Testis (tissue), 5 donors: ENCODE data around the gene POLR2B. TPM values are rescaled to one million over a fixed set of nuclear protein-coding genes. Genes with fewer than 3 reads are reported as not detected.
"Not testable (repeated sequence)": the region's sequence is repeated elsewhere in the genome, so short reads cannot be mapped to it uniquely, and the experiment has no call there.

ENCODE experiments used
- DNase-seq: peaks from one replicate; pipeline ENCODE4 v3.0.0-alpha.2; 2019
- H3K27ac ChIP-seq, 2 donors: fragments of 200-600 bp; sonication (generic); one replicate each; pipeline ENCODE4 v1.5.1; 2019
- H3K27me3 ChIP-seq: fragments of 200-600 bp; sonication (generic); one replicate; pipeline ENCODE4 v1.5.1; 2019
- H3K36me3 ChIP-seq: fragments of 200-600 bp; sonication (generic); one replicate; pipeline ENCODE4 v1.5.1; 2017; ENCODE audit warnings: low read depth; ENCODE audit errors: missing control alignments
- H3K4me1 ChIP-seq: fragments of 200-600 bp; sonication (generic); one replicate; pipeline ENCODE4 v1.5.1; 2019
- H3K4me3 ChIP-seq, 2 donors: fragments of 200-600 bp; sonication (generic); one replicate each; pipeline ENCODE4 v1.5.1; 2017 to 2019
- H3K9me3 ChIP-seq: fragments of 200-600 bp; sonication (generic); one replicate; pipeline ENCODE4 v1.5.1; 2017
- CTCF ChIP-seq, 3 experiments: fragments of 450-650 bp in 2 of 3; fragments of 200-600 bp in 1 of 3; sonication (generic) in 1 of 3; IDR thresholded peaks; one replicate each; pipeline ENCODE4 v1.5.1; 2016 to 2019; ENCODE audit warnings: antibody characterized with exemption in 3 of 3, mild to moderate bottlenecking in 2 of 3, moderate library complexity in 1 of 3
- POLR2A ChIP-seq: fragments of 450-650 bp; IDR thresholded peaks from one replicate; pipeline ENCODE4 v1.6.1; 2017; ENCODE audit warnings: antibody characterized with exemption, mild to moderate bottlenecking, moderate library complexity
- WGBS, 2 donors: methylation state at CpG; one replicate each; pipeline ENCODE4 v1.1.5; 2018; 5-methylcytosine and 5-hydroxymethylcytosine counted together
- intact Hi-C: fragments of 100-400 bp; cut with DNase I; formaldehyde crosslinking; loops from one replicate; pipeline ENCODE4 v1.15.1; 2023; ENCODE audit warnings: low total_unique reads
- long read RNA-seq, 2 donors: transcript quantifications; one replicate each; lab custom pipeline, GENCODE V29; 2026
- polyA plus RNA-seq: library from polyadenylated mRNA; stranded (reverse); fragments of 350-450 nt; fragmentation: Illumina TruSeq; extraction: RNeasy Lipid Tissue Mini Kit (QIAGEN cat#74804); gene quantifications from one replicate; pipeline ENCODE4 v1.2.3, GENCODE V29; 2014; ENCODE audit warnings: low read depth, low replicate concordance; ENCODE audit not compliant: insufficient read depth
- total RNA-seq, 2 donors: library from RNA; depleted of rRNA; stranded (reverse); fragments of >200 nt; gene quantifications; one replicate each; pipeline ENCODE4 v1.2.3, GENCODE V29; 2016

Gene POLR2B
- total RNA-seq (100 to 1,000 TPM in 1 of 2 donors, 10 to 100 TPM in 1; 81.8 to 104 TPM), polyA plus RNA-seq (81.8 TPM)
- long read RNA-seq, donor 1, transcript POLR2B-201 (25 exons, 3,748 nt) = major isoform, 17 of 1,950 reads
- long read RNA-seq, donor 1, partial matches to known transcripts = 1,813 of 1,950 reads
- long read RNA-seq, donor 1, other reads (novel, unspliced or antisense) = 119 of 1,950 reads
- long read RNA-seq, donor 2, partial matches to known transcripts = 5 of 8 reads
- long read RNA-seq, donor 2, other reads (novel, unspliced or antisense) = 0 of 8 reads

GRCh38 chr4:56978750-56979303 lies at the start of gene POLR2B:
Gene POLR2B (plus strand): TSS chr4:56978896. CDS start chr4:56978986, 90 bp downstream.
- intact Hi-C loops = loop anchor here (5.0 kb wide), 1 partner anchor 72 kb away; the partner anchor contains the start of gene REST
- H3K4me1 ChIP-seq = peaks cover 16% of the 10 kb centered on the region
- 0 to 1% methylated on average over 35 to 37 of the region's 37 CpGs for WGBS, 2 donors
- peak within 1 kb of the TSS; percentile 92 to 97 for H3K4me3 ChIP-seq
- TF ChIP-seq CTCF (IDR thresholded peaks at IDR 0.05) (no peak), POLR2A (peak; percentile 34)
- H3K36me3 ChIP-seq = no peaks in the 10 kb centered on the region
- H3K27ac ChIP-seq = peak within 1 kb of the TSS; percentile 73 to 93
- H3K27me3 ChIP-seq = no peaks in the 10 kb centered on the region
- H3K9me3 ChIP-seq = no peaks in the 10 kb centered on the region
- peak; percentile 97 for DNase-seq

GRCh38 chr4:56930638-56931037 lies 48.1 kb upstream of the POLR2B start:
- DNase-seq = no peak
- no peaks in the 10 kb centered on the region for H3K36me3 ChIP-seq

GRCh38 chr4:56931924-56932323 lies 46.8 kb upstream of the POLR2B start:
- TF ChIP-seq CTCF (IDR thresholded peaks at IDR 0.05) (no peak), POLR2A (no peak)
- no peak for DNase-seq
- Histone ChIP-seq H3K36me3 (no peaks in the 10 kb centered on the region), H3K9me3 (no peaks in the 10 kb centered on the region), H3K4me3 (no peak overlapping the region), H3K27me3 (no peaks in the 10 kb centered on the region), H3K27ac (no peak overlapping the region), H3K4me1 (no peaks in the 10 kb centered on the region)
- WGBS, 2 donors = 59 to 78% methylated on average over 4 of the region's 4 CpGs
- intact Hi-C loops = no loop called here

More at GRCh38 chr4:56930638-56931037, 48.1 kb upstream of the POLR2B start:
- TF ChIP-seq POLR2A = no peak
- H3K4me3 ChIP-seq = no peak overlapping the region
- H3K27ac ChIP-seq = no peak overlapping the region
- H3K4me1 ChIP-seq = no peaks in the 10 kb centered on the region
- intact Hi-C loops = no loop called here
- H3K9me3 ChIP-seq = no peaks in the 10 kb centered on the region
- no peaks in the 10 kb centered on the region for H3K27me3 ChIP-seq
- WGBS, 2 donors = 93 to 96% methylated on average over 6 to 7 of the region's 7 CpGs

GRCh38 chr4:56937262-56937661 lies 41.4 kb upstream of the POLR2B start:
- Histone ChIP-seq H3K4me3 (no peak overlapping the region), H3K9me3 (no peaks in the 10 kb centered on the region), H3K27ac (no peak overlapping the region), H3K4me1 (no peaks in the 10 kb centered on the region), H3K36me3 (no peaks in the 10 kb centered on the region), H3K27me3 (no peaks in the 10 kb centered on the region)
- DNase-seq = no peak
- intact Hi-C loops = no loop called here
- 83 to 96% methylated on average over 6 of the region's 6 CpGs for WGBS, 2 donors
- TF ChIP-seq CTCF (IDR thresholded peaks at IDR 0.05) (no peak), POLR2A (no peak)

GRCh38 chr4:56939826-56940225 lies 38.9 kb upstream of the POLR2B start:
- H3K27ac ChIP-seq, H3K9me3 ChIP-seq, H3K4me3 ChIP-seq, H3K36me3 ChIP-seq, intact Hi-C loops, DNase-seq, H3K27me3 ChIP-seq, H3K4me1 ChIP-seq: not testable (repeated sequence)
- WGBS, 2 donors = 94 to 97% methylated on average over 14 of the region's 14 CpGs
